H7 (cell line): ENCODE data around the gene WWOX. TPM values are rescaled to one million over a fixed set of nuclear protein-coding genes. Genes with fewer than 3 reads are reported as not detected.

Source experiments
- DNase-seq: peaks from one replicate; pipeline ENCODE4 v3.0.0; 2012
- H3K27me3 ChIP-seq: 2 replicates; pipeline ENCODE4 v1.6.0; 2011; ENCODE audit warnings: mild to moderate bottlenecking, low read length; ENCODE audit not compliant: control insufficient read depth, insufficient read depth
- H3K36me3 ChIP-seq: replicated peaks from 2 replicates; pipeline ENCODE4 v1.5.1; 2011; ENCODE audit warnings: low read length; ENCODE audit not compliant: control insufficient read depth, insufficient read depth
- H3K4me3 ChIP-seq: 2 replicates; pipeline ENCODE4 v1.5.1; 2011; ENCODE audit warnings: low read depth, mild to moderate bottlenecking, control low read depth, low read length, moderate library complexity; ENCODE audit not compliant: insufficient read depth
- total RNA-seq: library from RNA; depleted of rRNA; stranded (reverse); fragments of >200 nt; shearing (Covaris generic); gene quantifications from 2 replicates; pipeline ENCODE4 v1.2.3, GENCODE V29; 2014

Gene WWOX
- total RNA-seq, 1 experiment from 2014 or later: 29.2 TPM

DNA sequence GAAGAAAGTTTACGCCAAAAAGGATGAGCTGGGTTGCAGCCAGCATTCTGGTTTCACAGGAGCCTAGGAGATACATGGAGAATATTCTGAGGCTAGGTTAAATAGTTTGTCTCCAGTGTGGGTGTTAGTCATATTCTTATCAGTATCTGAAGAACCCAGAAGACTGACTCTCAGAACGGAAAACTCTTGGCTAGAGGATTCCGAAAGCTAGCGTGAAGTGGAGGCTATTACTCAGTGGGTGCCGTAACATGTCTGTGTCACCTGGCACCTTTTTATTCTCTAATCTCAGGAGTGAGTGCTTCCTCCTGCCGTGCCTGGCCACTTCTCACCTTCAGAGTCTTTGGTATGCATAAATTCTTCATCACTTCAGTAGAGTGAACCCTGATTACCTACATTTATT lies 199.5 kb downstream of the WWOX start:
- H3K36me3 ChIP-seq: no peaks in the 10 kb centered on the region
- DNase-seq: no peak

DNA sequence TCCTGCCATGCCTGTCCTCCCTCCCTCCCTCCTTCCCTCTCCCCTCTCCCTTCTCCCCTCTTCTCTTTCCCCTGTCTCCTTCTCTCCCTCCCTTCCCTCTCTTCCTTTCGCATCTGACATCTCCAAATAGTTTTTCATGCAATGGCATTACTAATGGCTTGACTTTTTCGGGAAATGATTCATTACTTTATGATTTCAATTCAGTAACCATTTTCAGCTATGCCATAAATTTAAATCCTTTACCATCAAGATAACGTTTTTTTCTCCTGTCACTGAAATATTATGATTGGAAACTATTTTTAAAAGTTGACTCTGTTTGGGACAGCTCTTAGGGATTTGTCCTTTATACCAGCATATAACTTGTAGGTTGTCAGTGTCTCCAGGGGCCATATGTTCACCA lies 201.0 kb downstream of the WWOX start:
- Histone ChIP-seq H3K27me3 (no peaks in the 10 kb centered on the region), H3K36me3 (no peaks in the 10 kb centered on the region)
- no peak for DNase-seq

More for the DNA sequence above, 199.5 kb downstream of the WWOX start:
- no peaks in the 10 kb centered on the region for H3K27me3 ChIP-seq
- no peak overlapping the region for H3K4me3 ChIP-seq

GRCh38 chr16:78303946-78304345 lies 204.5 kb downstream of the WWOX start:
- no peaks in the 10 kb centered on the region for H3K27me3 ChIP-seq
- H3K4me3 ChIP-seq: no peak overlapping the region
- no peaks in the 10 kb centered on the region for H3K36me3 ChIP-seq
- no peak for DNase-seq

More for the DNA sequence above, 201.0 kb downstream of the WWOX start:
- no peak overlapping the region for H3K4me3 ChIP-seq

DNA sequence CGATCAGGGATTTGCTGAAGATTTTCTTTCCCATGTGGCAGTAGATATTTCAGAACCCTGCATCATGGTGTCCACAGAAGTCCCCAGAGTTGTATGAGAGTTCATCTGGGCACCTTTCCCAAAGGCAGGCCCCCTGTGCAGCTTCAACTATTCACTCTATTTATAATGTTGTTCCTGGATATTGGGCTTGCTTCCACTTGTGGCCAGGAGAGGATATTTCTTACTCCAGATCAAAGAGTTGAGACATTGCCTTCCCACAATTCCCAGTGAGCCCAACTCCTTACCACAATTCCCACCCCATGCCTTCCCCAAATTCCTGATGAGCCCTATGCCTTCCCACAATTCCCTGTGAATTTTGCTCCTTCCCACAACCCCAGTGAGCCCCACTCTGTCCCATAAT lies 206.9 kb downstream of the WWOX start:
- Histone ChIP-seq H3K36me3 (no peaks in the 10 kb centered on the region), H3K27me3 (no peaks in the 10 kb centered on the region), H3K4me3 (no peak overlapping the region)
- DNase-seq: no peak

- H3K4me3 ChIP-seq: no peak overlapping the region
- H3K27me3 ChIP-seq: no peaks in the 10 kb centered on the region
- DNase-seq: no peak
- H3K36me3 ChIP-seq: no peaks in the 10 kb centered on the region
Observed at GRCh38 chr16:78307824-78308528, 208.5 kb downstream of the WWOX start.

DNA sequence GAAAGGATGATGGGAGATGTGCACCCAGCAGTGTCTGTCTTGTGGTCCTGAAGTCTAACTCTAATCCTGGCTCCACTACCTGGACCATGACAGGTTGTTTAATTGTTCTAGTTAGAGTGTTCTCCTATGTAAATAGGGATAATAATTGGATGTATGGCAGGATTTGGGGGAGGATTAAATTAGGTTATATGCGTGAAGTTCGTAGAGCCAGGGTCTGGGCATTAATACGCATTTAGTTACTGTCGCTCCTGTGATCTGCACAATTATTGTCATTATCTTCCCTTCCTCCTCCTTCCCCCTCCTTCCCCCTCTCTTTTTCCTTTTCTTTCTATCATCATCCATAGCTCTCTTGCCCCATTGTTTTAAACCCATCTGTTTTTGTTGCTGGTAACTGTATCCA lies 210.3 kb downstream of the WWOX start:
- H3K27me3 ChIP-seq: no peaks in the 10 kb centered on the region
- no peak for DNase-seq
- H3K4me3 ChIP-seq: no peak overlapping the region; the same call in 1 of the 2 replicates
- H3K36me3 ChIP-seq: no peaks in the 10 kb centered on the region

DNA sequence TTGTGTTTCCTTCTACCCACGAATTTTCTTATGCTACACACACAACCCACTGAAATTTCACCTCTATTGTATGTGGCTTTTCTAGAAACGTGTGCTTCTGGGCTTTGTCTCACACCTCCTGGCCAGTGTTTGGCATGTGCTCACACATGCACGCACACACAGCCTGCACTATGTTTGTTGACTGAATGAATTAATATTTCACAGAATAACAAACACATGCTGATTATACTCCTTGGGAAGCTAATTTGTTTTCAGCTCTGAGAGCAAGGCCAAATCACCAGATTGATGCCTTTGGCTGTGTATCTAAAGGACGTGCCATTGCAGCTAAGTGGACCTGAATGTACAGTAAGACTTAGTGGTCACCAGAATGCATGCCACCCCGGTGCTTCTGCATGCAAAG lies 210.7 kb downstream of the WWOX start:
- no peaks in the 10 kb centered on the region for H3K36me3 ChIP-seq
- no peak for DNase-seq
- no peaks in the 10 kb centered on the region for H3K27me3 ChIP-seq
- no peak overlapping the region for H3K4me3 ChIP-seq

DNA sequence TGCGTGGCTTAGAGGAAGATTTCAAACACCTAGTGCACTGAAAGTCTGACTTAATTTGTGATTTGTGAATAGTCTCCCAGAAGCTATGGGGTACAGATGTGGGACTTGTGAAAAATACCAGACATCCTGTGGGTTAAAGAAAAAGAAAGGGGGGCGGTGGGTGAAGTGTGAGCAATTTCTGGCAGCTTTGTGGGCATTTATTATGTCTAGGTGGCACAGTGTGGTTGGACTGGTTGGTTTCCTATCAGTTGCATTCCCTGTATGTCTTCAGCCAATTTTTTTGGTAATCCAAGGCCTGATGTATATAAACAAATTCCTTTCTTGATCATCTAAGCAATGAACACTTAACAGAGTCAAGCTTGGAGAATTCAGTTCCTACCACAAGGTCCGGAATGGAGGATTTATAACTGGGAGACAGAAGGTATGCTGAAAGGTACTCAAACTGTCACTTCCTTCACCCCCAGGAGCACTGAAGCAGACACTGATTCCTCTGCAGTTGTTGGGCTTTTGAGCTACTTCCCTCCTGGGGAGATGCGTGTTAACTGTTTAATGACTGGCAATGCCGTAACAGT lies 211.6 kb downstream of the WWOX start:
- Histone ChIP-seq H3K27me3 (no peaks in the 10 kb centered on the region), H3K36me3 (no peaks in the 10 kb centered on the region), H3K4me3 (no peak overlapping the region; the same call in 1 of the 2 replicates)
- DNase-seq: peak; percentile 36

DNA sequence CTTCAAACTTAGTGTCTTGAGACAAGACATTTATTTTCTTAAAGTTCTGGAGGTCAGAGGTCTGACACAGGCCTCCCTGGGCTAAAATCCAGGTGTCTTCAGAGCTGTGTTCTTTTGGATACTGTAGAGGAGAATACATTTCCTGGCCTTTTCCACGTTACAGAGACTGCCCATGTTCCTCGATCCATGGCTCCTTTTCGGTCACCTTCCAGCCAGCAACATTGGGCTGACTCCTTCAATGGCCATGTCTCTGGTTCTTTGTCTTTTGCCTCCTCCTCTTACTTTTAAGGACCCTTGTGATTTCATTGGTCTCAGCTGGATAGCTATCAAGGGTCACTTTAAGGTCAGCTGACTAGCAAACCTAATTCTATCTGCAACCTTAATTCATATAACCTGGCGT lies 212.4 kb downstream of the WWOX start:
- H3K27me3 ChIP-seq: no peaks in the 10 kb centered on the region
- no peaks in the 10 kb centered on the region for H3K36me3 ChIP-seq
- H3K4me3 ChIP-seq: no peak overlapping the region
- no peak for DNase-seq

DNA sequence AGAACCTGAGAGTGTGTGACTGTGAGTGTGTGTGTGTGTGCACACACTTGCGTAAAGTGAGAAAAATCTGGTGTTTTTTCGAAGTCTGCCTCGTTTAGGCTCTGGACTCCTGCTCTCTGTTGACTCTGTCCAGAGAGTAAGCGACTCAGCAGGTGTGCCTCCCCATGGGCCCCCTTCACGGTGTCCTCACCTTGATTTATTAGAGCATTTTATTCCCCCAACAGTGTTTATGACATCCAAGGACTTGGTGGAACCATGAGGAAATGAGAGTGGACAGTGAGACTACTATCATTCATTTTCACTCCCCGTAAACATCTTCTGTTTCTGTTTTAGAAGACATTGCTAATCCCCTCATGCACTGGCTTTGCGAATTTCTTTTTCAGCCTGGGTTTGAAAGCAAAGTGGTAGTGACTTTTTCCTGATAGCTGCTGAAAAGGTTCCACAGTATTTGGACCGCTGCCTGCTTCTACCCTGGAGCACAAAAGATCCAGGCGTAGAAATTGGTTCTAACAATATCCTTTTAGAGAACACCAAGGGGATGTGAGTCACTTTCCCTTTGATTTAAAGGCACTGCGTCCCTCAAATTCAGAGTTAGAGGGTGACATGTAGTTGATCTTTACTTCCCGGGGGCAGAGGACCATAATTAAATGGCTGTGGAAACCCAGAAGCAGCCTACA lies 218.2 kb downstream of the WWOX start:
- H3K27me3 ChIP-seq: no peaks in the 10 kb centered on the region
- H3K4me3 ChIP-seq: no peak overlapping the region
- no peaks in the 10 kb centered on the region for H3K36me3 ChIP-seq
- DNase-seq: no peak

GRCh38 chr16:78321620-78322360 lies 222.3 kb downstream of the WWOX start:
- H3K27me3 ChIP-seq: no peaks in the 10 kb centered on the region
- H3K4me3 ChIP-seq: no peak overlapping the region
- DNase-seq: peak; percentile 13
- no peaks in the 10 kb centered on the region for H3K36me3 ChIP-seq

- no peaks in the 10 kb centered on the region for H3K36me3 ChIP-seq
- H3K4me3 ChIP-seq: no peak overlapping the region
- no peaks in the 10 kb centered on the region for H3K27me3 ChIP-seq
- no peak for DNase-seq
Observed at GRCh38 chr16:78323315-78323714, 223.9 kb downstream of the WWOX start.

DNA sequence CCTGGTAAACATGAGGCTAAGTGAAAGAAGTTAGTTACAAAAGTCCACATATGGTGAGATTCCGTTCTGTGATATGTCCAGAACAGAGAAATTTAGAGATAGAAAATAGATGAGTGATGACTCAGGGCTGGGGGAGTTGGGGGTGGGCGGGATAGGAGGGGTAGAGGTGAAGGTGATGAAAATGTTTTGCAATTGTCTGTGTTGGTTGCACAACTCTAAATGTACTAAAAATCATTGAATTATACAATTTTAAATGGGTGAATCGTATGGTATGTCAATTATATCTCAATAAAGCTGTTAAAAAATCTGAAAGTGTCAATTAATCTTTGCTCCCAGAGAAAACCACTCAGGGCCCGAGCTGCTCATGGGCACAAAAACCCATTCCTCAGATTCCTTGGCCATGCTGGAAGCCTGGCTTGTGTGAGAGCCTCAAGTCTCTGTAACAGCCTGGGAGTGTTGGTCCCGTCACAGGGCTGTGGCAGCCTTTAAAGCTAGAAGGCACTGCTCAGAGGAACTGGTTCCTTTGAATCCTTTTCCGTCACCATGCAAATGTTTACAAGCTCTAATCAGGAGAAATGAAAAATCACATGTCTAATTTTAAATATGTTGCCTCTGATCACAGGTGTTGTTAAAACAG lies 225.3 kb downstream of the WWOX start:
- H3K4me3 ChIP-seq: no peak overlapping the region
- H3K27me3 ChIP-seq: no peaks in the 10 kb centered on the region
- peak; percentile 7 for DNase-seq
- no peaks in the 10 kb centered on the region for H3K36me3 ChIP-seq
